A673 (cell line): ENCODE data around the gene TIA1. TPM values are rescaled to one million over a fixed set of nuclear protein-coding genes. Genes with fewer than 3 reads are reported as not detected.
A peak's percentile ranks its signal among the peaks of the same experiment; 100 is the strongest.
"Not testable (repeated sequence)": the region's sequence is repeated elsewhere in the genome, so short reads cannot be mapped to it uniquely, and the experiment has no call there.

Source experiments
- BruUV-seq: library from RNA; stranded (reverse); fragments of 400-500 nt; replicated peaks from 2 replicates; lab custom pipeline; 2021; lab: Mats Ljungman, UMichigan
- CTCF ChIA-PET: fragments of 300-600 bp; sonication (Branson Sonifier 250); formaldehyde crosslinking; loops from one replicate; lab custom pipeline; 2022; ENCODE audit warnings: antibody characterized with exemption; lab: Charles Lee
- POLR2A ChIA-PET: fragments of 300-600 bp; sonication (Branson Sonifier 250); formaldehyde crosslinking; loops from one replicate; lab custom pipeline; 2022; ENCODE audit warnings: antibody characterized with exemption; ENCODE audit not compliant: low non-redundant PET; lab: Charles Lee
- DNase-seq: peaks from one replicate; pipeline ENCODE4 v3.0.0-alpha.2; 2015; ENCODE audit warnings: low spot score
- H3K27ac ChIP-seq: fragments of 200-600 bp; sonication (generic); 2 replicates; pipeline ENCODE4 v1.5.1; 2016; ENCODE audit warnings: mixed run types, low read depth, mild to moderate bottlenecking, mixed read lengths, antibody characterized with exemption, low read length; ENCODE audit not compliant: poor library complexity, severe bottlenecking
- H3K27me3 ChIP-seq: fragments of 200-600 bp; sonication (generic); replicated peaks from 2 replicates; pipeline ENCODE4 v1.6.1; 2017; ENCODE audit warnings: mixed run types, low read depth, mild to moderate bottlenecking, mixed read lengths, antibody characterized with exemption, low read length; ENCODE audit not compliant: insufficient read depth, poor library complexity
- H3K36me3 ChIP-seq: fragments of 200-600 bp; sonication (generic); 2 replicates; pipeline ENCODE4 v1.6.1; 2016; ENCODE audit warnings: mixed run types, mild to moderate bottlenecking, mixed read lengths, antibody characterized with exemption, low read length; ENCODE audit not compliant: insufficient read depth, poor library complexity, severe bottlenecking
- H3K4me1 ChIP-seq: fragments of 200-600 bp; sonication (generic); 2 replicates; pipeline ENCODE4 v1.6.1; 2017; ENCODE audit warnings: mixed run types, mild to moderate bottlenecking, mixed read lengths, antibody characterized with exemption, low read length; ENCODE audit not compliant: insufficient read depth, poor library complexity, severe bottlenecking
- H3K4me3 ChIP-seq: fragments of 200-600 bp; sonication (generic); 2 replicates; pipeline ENCODE4 v1.5.1; 2016; ENCODE audit warnings: low read depth, mixed run types, mild to moderate bottlenecking, mixed read lengths, low read length; ENCODE audit not compliant: poor library complexity, severe bottlenecking
- H3K9me3 ChIP-seq: fragments of 200-600 bp; sonication (generic); 2 replicates; pipeline ENCODE4 v1.6.1; 2016; ENCODE audit warnings: mixed run types, low read depth, mild to moderate bottlenecking, mixed read lengths, antibody characterized with exemption, low read length; ENCODE audit not compliant: poor library complexity, severe bottlenecking
- CTCF ChIP-seq: fragments of 300-800, 200-600 bp; sonication (generic); conservative IDR thresholded peaks from 2 replicates; pipeline ENCODE4 v1.5.1; 2017; ENCODE audit warnings: low read depth, mild to moderate bottlenecking, antibody characterized with exemption, low read length, moderate library complexity, mixed read lengths
- EZH2 ChIP-seq: fragments of 200-600 bp; sonication (generic); IDR thresholded peaks from 2 replicates; pipeline ENCODE4 v1.6.1; 2017; ENCODE audit warnings: borderline replicate concordance, low read depth, mild to moderate bottlenecking, mixed read lengths, antibody characterized with exemption, low read length; ENCODE audit not compliant: poor library complexity, severe bottlenecking
- intact Hi-C: fragments of 100-400 bp; cut with micrococcal nuclease; formaldehyde crosslinking; loops from one replicate; pipeline ENCODE4 v1.10.0; 2022; ENCODE audit not compliant: unreplicated experiment
- total RNA-seq: library from RNA; stranded (reverse); gene quantifications from 2 replicates; pipeline ENCODE4 v1.2.3, GENCODE V29; 2021

Gene TIA1
- total RNA-seq, 1 experiment from 2014 or later = 197 TPM

- peak; percentile 26 for DNase-seq
- Histone ChIP-seq H3K4me1 (no peaks in the 10 kb centered on the region), H3K27ac (no peak overlapping the region), H3K9me3 (no peaks in the 10 kb centered on the region), H3K36me3 (no peaks in the 10 kb centered on the region), H3K27me3 (no peaks in the 10 kb centered on the region), H3K4me3 (no peak overlapping the region)
- BruUV-seq = no TSS peak
- no peak for TF ChIP-seq EZH2
- TF ChIP-seq CTCF = no peak
- intact Hi-C loops = no loop called here
- CTCF ChIA-PET = no interaction called here
- POLR2A ChIA-PET = no interaction called here
Measured at GRCh38 chr2:70188460-70188859, 60.0 kb downstream of the TIA1 start.

GRCh38 chr2:70187170-70187569 lies 61.3 kb downstream of the TIA1 start:
- H3K4me3 ChIP-seq, H3K9me3 ChIP-seq, BruUV-seq, H3K4me1 ChIP-seq, intact Hi-C loops, CTCF ChIA-PET, DNase-seq, POLR2A ChIA-PET, H3K36me3 ChIP-seq, H3K27ac ChIP-seq, H3K27me3 ChIP-seq: not testable (repeated sequence)

GRCh38 chr2:70182689-70183088 lies 65.7 kb downstream of the TIA1 start:
- H3K27me3 ChIP-seq = no peaks in the 10 kb centered on the region
- intact Hi-C loops = no loop called here
- TF ChIP-seq CTCF (no peak), EZH2 (no peak)
- H3K36me3 ChIP-seq = no peaks in the 10 kb centered on the region
- DNase-seq = no peak
- ChIA-PET POLR2A (no interaction called here), CTCF (no interaction called here)
- H3K9me3 ChIP-seq = no peaks in the 10 kb centered on the region
- no peak overlapping the region for H3K4me3 ChIP-seq
- no peaks in the 10 kb centered on the region for H3K4me1 ChIP-seq
- no TSS peak for BruUV-seq
- no peak overlapping the region for H3K27ac ChIP-seq

GRCh38 chr2:70181363-70181956 lies 67.0 kb downstream of the TIA1 start:
- Histone ChIP-seq H3K9me3 (no peaks in the 10 kb centered on the region), H3K4me3 (no peak overlapping the region), H3K36me3 (peaks cover 3% of the 10 kb centered on the region), H3K27ac (no peak overlapping the region), H3K4me1 (no peaks in the 10 kb centered on the region), H3K27me3 (no peaks in the 10 kb centered on the region)
- no peak for DNase-seq
- CTCF ChIA-PET = no interaction called here
- no peak for TF ChIP-seq EZH2
- no TSS peak for BruUV-seq
- POLR2A ChIA-PET = interaction anchor here (0.5 kb wide), 1 partner anchor 14 kb away, joined by 3 read pairs; no protein-coding TSS in a partner anchor
- intact Hi-C loops = no loop called here
